PC-3 (cell line): ENCODE results near the gene PPP1R13B. TPM values are rescaled to one million over a fixed set of nuclear protein-coding genes. Genes with fewer than 3 reads are reported as not detected.

Experiments
- ATAC-seq: fragments of 200-7000 bp; cut with Tn5 transposase; 2 replicates; pipeline ENCODE4 v1.9.1; 2020; ENCODE audit warnings: mild to moderate bottlenecking, moderate library complexity
- BruUV-seq: library from RNA; stranded (reverse); fragments of 400-500 nt; replicated peaks from 2 replicates; lab custom pipeline; 2021; lab: Mats Ljungman, UMichigan
- CTCF ChIA-PET: fragments of 300-600 bp; sonication (Branson Sonifier 250); formaldehyde crosslinking; loops from one replicate; lab custom pipeline; 2022; ENCODE audit warnings: antibody characterized with exemption; lab: Charles Lee
- POLR2A ChIA-PET: fragments of 300-600 bp; sonication (Branson Sonifier 250); formaldehyde crosslinking; loops from one replicate; lab custom pipeline; 2022; ENCODE audit warnings: antibody characterized with exemption; ENCODE audit not compliant: unreplicated experiment; lab: Charles Lee
- DNase-seq: peaks from one replicate; pipeline ENCODE4 v3.0.0-alpha.2; 2015
- H2AFZ ChIP-seq: fragments of 300-600 bp; sonication (generic); 2 replicates; pipeline ENCODE4 v1.6.0; 2016; ENCODE audit warnings: antibody characterized with exemption, low read length
- H3F3A ChIP-seq: fragments of 300-600 bp; sonication (generic); one replicate; pipeline ENCODE4 v1.6.0; 2017; ENCODE audit warnings: antibody characterized with exemption, low read length, control low read depth, mild to moderate bottlenecking; ENCODE audit not compliant: unreplicated experiment
- H3K27ac ChIP-seq: fragments of 300-600 bp; sonication (generic); 2 replicates; pipeline ENCODE4 v1.5.1; 2016; ENCODE audit warnings: mild to moderate bottlenecking, low read length
- H3K27me3 ChIP-seq: fragments of 300-600 bp; sonication (generic); 2 replicates; pipeline ENCODE4 v1.6.1; 2016; ENCODE audit warnings: low read length, mixed read lengths
- H3K36me3 ChIP-seq: fragments of 300-600 bp; sonication (generic); 2 replicates; pipeline ENCODE4 v1.6.1; 2016; ENCODE audit warnings: low read depth, mixed run types, low read length, mixed read lengths
- H3K4me1 ChIP-seq: fragments of 300-600 bp; sonication (generic); 2 replicates; pipeline ENCODE4 v1.5.1; 2016; ENCODE audit warnings: low read length; ENCODE audit not compliant: insufficient read depth
- H3K4me2 ChIP-seq: fragments of 300-600 bp; sonication (generic); 2 replicates; pipeline ENCODE4 v1.6.0; 2016; ENCODE audit warnings: low read length
- H3K4me3 ChIP-seq: fragments of 300-600 bp; sonication (generic); 2 replicates; pipeline ENCODE4 v1.5.1; 2016; ENCODE audit warnings: mild to moderate bottlenecking, low read length, mixed read lengths
- H3K79me2 ChIP-seq: fragments of 300-600 bp; sonication (generic); 2 replicates; pipeline ENCODE4 v1.6.1; 2017; ENCODE audit warnings: low read length, mixed read lengths
- H3K9ac ChIP-seq: fragments of 300-600 bp; sonication (generic); 2 replicates; pipeline ENCODE4 v1.6.0; 2016; ENCODE audit warnings: mild to moderate bottlenecking, low read length
- H3K9me2 ChIP-seq: fragments of 300-600 bp; sonication (generic); replicated peaks from 2 replicates; pipeline ENCODE4 v1.6.1; 2016; ENCODE audit warnings: mixed run types, low read length, mixed read lengths
- H3K9me3 ChIP-seq: fragments of 300-600 bp; sonication (generic); 2 replicates; pipeline ENCODE4 v1.6.1; 2016; ENCODE audit warnings: low read length, mixed read lengths
- H4K20me1 ChIP-seq: fragments of 300-600 bp; sonication (generic); 2 replicates; pipeline ENCODE4 v1.6.1; 2016; ENCODE audit warnings: low read length, mixed read lengths
- EZH2 ChIP-seq: fragments of 300-600 bp; sonication (generic); IDR thresholded peaks from one replicate; pipeline ENCODE4 v1.6.1; 2017; ENCODE audit warnings: antibody characterized with exemption, mild to moderate bottlenecking, low read length; ENCODE audit not compliant: unreplicated experiment
- EZH2phosphoT487 ChIP-seq: fragments of 300-600 bp; sonication (generic); IDR thresholded peaks from 2 replicates; pipeline ENCODE4 v1.6.1; 2018; ENCODE audit warnings: mild to moderate bottlenecking, antibody characterized with exemption, low read length, borderline replicate concordance
- intact Hi-C: fragments of 100-400 bp; cut with micrococcal nuclease; formaldehyde crosslinking; loops from 2 replicates; pipeline ENCODE4 v1.9.0; 2023
- total RNA-seq: library from RNA; depleted of rRNA; stranded (reverse); fragments of >200 nt; gene quantifications from 2 replicates; pipeline ENCODE4 v1.2.3, GENCODE V29; 2014
- TF ChIP-seq, protein P1 (sequence below): fragments of 300-600 bp; sonication (generic); conservative IDR thresholded peaks from 2 replicates; pipeline ENCODE4 v1.5.1; 2017; ENCODE audit warnings: antibody characterized with exemption, low read depth, mild to moderate bottlenecking, low read length

The PPP1R13B gene
- total RNA-seq, 1 experiment from 2014 or later, result 13.0 TPM

DNA sequence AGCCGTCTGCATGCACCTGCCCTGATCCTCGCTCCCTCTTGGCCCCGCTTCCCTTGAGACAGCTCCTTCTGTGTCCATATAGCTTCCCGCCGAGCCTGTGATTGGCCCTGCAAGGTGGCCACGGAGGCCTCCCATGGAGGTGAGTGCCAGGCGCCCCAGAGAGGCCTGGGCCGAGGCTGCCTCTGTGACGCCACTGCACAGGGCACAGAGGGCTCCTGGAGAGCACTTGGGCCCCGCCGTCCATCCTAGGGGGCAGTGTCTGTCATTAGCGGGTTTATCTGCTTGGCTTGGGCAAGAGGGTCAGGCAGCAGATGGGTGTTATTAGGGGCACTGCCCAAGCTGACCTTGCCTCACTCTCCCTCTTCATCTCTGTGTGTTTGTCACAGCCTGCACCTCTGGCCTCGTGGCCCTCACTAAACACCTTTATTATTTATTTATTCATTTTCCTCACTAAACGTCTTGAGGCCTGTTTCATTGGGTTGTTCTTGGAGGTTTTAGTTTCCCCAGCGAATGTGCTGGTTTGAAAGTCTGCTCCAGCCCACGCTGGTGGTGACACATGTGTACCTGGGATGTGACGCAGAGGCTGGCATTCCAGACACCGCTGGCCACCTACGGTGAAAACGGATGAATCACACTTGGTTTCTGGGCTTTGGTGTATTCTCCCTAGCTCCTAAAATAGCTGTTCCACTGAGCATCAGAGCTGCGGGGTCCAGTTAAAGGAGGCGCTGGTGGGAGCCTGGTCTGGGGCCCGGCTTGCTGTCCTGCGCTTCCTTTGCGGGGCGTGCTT is 125.8 kb downstream of the PPP1R13B start:
- ChIA-PET POLR2A (interaction anchor here (0.6 kb wide), 1 partner anchor 43 kb away, joined by 17 read pairs; no protein-coding TSS in a partner anchor), CTCF (no interaction called here)
- Histone ChIP-seq H3K9me3 (no peaks in the 10 kb centered on the region), H3K27me3 (no peaks in the 10 kb centered on the region), H3K36me3 (no peaks in the 10 kb centered on the region), H3K4me1 (peaks cover 23% of the 10 kb centered on the region), H3K27ac (peak overlapping the region; percentile 79), H3K79me2 (peaks cover 91% of the 10 kb centered on the region), H4K20me1 (no peaks in the 10 kb centered on the region), H3K9me2 (no peaks in the 10 kb centered on the region), H3K4me2 (peak overlapping the region; percentile 47), H3F3A (peaks cover 4% of the 10 kb centered on the region), H3K4me3 (no peak overlapping the region), H2AFZ (no peak overlapping the region), H3K9ac (peak overlapping the region; percentile 36; the same call in 1 of the 2 replicates)
- intact Hi-C loops, result loop anchor here (5.0 kb wide), 1 partner anchor 191 kb away; no protein-coding TSS in a partner anchor
- DNase-seq (peak; percentile 95), ATAC-seq (peak; percentile 99)
- BruUV-seq, result no TSS peak
- TF ChIP-seq EZH2, result no peak
- TF ChIP-seq, protein P1, sequence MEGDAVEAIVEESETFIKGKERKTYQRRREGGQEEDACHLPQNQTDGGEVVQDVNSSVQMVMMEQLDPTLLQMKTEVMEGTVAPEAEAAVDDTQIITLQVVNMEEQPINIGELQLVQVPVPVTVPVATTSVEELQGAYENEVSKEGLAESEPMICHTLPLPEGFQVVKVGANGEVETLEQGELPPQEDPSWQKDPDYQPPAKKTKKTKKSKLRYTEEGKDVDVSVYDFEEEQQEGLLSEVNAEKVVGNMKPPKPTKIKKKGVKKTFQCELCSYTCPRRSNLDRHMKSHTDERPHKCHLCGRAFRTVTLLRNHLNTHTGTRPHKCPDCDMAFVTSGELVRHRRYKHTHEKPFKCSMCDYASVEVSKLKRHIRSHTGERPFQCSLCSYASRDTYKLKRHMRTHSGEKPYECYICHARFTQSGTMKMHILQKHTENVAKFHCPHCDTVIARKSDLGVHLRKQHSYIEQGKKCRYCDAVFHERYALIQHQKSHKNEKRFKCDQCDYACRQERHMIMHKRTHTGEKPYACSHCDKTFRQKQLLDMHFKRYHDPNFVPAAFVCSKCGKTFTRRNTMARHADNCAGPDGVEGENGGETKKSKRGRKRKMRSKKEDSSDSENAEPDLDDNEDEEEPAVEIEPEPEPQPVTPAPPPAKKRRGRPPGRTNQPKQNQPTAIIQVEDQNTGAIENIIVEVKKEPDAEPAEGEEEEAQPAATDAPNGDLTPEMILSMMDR, result peak; percentile 15; the same call in 1 of the 2 replicates
- TF ChIP-seq EZH2phosphoT487, result no peak

DNA sequence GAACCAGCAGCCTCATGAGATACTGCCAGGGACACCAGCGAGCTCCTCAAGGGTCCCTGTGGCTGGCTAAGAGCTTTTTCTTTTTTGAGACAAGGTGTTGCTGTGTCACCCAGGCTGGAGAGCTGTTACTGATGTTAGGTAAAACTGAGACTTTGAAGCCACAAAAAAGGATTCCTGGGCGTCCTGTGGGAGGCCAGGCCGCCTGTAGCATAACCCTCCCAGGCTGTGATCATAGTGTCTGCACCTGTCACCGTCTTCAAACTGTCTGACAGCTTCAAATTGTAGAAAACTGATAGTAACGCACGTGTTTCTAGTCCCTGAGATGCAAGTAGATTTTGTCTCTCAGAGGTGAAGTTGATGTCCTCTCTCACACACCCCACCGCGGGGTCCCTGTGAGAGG is 127.6 kb downstream of the PPP1R13B start:
- H3K4me2 ChIP-seq, result no peak overlapping the region
- no peaks in the 10 kb centered on the region for H3K9me2 ChIP-seq
- H3K4me1 ChIP-seq, result peaks cover 24% of the 10 kb centered on the region
- TF ChIP-seq EZH2phosphoT487, result no peak
- TF ChIP-seq, protein P1, result no peak
- TF ChIP-seq EZH2, result no peak
- ChIA-PET CTCF (no interaction called here), POLR2A (no interaction called here)
- no peak for DNase-seq
- H3K9ac ChIP-seq, result no peak overlapping the region
- H3K27me3 ChIP-seq, result no peaks in the 10 kb centered on the region
- H3K4me3 ChIP-seq, result no peak overlapping the region
- no peaks in the 10 kb centered on the region for H3K9me3 ChIP-seq
- intact Hi-C loops, result loop anchor here (5.0 to 10.0 kb wide), 2 partner anchors 145 to 193 kb away; no protein-coding TSS in a partner anchor
- BruUV-seq, result no TSS peak
- H3K36me3 ChIP-seq, result no peaks in the 10 kb centered on the region
- H2AFZ ChIP-seq, result no peak overlapping the region
- H3F3A ChIP-seq, result peaks cover 4% of the 10 kb centered on the region
- no peak overlapping the region for H3K27ac ChIP-seq
- peaks cover 87% of the 10 kb centered on the region for H3K79me2 ChIP-seq
- ATAC-seq, result no peak
- H4K20me1 ChIP-seq, result no peaks in the 10 kb centered on the region

DNA sequence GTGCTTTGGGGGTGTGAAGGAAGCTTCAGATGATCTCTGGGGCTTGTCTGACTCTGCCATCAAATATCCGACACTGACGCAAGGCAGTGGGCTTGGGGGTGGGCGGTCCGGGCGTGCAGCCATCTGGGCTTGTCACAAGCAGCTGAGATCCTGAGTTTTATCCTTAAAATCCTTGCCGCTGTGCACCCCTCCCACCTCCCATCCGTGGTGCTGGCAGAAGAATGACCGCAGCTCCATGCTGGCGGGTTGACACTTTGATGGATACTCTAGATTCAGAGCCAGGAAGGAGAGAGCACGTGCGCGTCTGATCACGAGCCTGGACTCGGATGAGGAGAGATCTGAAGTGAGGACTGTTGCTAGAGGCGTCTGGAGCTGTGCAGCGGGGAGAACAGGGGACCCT is 128.8 kb downstream of the PPP1R13B start:
- H3K4me1 ChIP-seq, result peaks cover 34% of the 10 kb centered on the region
- no peak overlapping the region for H3K4me2 ChIP-seq
- H3F3A ChIP-seq, result peaks cover 4% of the 10 kb centered on the region
- H3K9ac ChIP-seq, result no peak overlapping the region
- no peaks in the 10 kb centered on the region for H3K36me3 ChIP-seq
- intact Hi-C loops, result loop anchor here (10.0 kb wide), 1 partner anchor 144 kb away; no protein-coding TSS in a partner anchor
- H2AFZ ChIP-seq, result no peak overlapping the region
- no peak for ATAC-seq
- no peak for TF ChIP-seq EZH2phosphoT487
- TF ChIP-seq, protein P1, result no peak
- no peak for TF ChIP-seq EZH2
- no peaks in the 10 kb centered on the region for H3K27me3 ChIP-seq
- POLR2A ChIA-PET, result no interaction called here
- H3K9me2 ChIP-seq, result no peaks in the 10 kb centered on the region
- H3K79me2 ChIP-seq, result peaks cover 87% of the 10 kb centered on the region
- H3K4me3 ChIP-seq, result no peak overlapping the region
- CTCF ChIA-PET, result no interaction called here
- no TSS peak for BruUV-seq
- no peaks in the 10 kb centered on the region for H4K20me1 ChIP-seq
- H3K9me3 ChIP-seq, result no peaks in the 10 kb centered on the region
- DNase-seq, result no peak
- H3K27ac ChIP-seq, result no peak overlapping the region
